Tibial nerve (tissue), 4 donors: Measurements from ENCODE around the gene MYO3B. TPM values are rescaled to one million over a fixed set of nuclear protein-coding genes. Genes with fewer than 3 reads are reported as not detected.

Source experiments
- DNase-seq, 2 donors: peaks; one replicate each; pipeline ENCODE4 v3.0.0-alpha.2; 2019; ENCODE audit warnings: low spot score in 2 of 2
- H3K27ac ChIP-seq, 4 donors: fragments of 200-600 bp; sonication (generic) in 3 of 4; one replicate each; pipeline ENCODE4 v1.5.1; 2017 to 2019; ENCODE audit warnings: mild to moderate bottlenecking in 1 of 4
- H3K27me3 ChIP-seq, 2 donors: fragments of 200-600 bp; sonication (generic) in 1 of 2; one replicate each; pipeline versions ENCODE4 v1.5.1 to v1.6.0; 2017 to 2019
- H3K36me3 ChIP-seq, 3 donors: fragments of 200-600 bp; sonication (generic); one replicate each; pipeline ENCODE4 v1.5.1; 2018 to 2019
- H3K4me1 ChIP-seq, 4 donors: fragments of 200-600 bp; sonication (generic) in 3 of 4; one replicate each; pipeline ENCODE4 v1.5.1; 2017 to 2019
- H3K4me3 ChIP-seq, 4 donors: fragments of 200-600 bp; sonication (generic) in 3 of 4; one replicate each; pipeline ENCODE4 v1.5.1; 2017 to 2019; ENCODE audit warnings: mild to moderate bottlenecking in 1 of 4, moderate library complexity in 1 of 4
- H3K9me3 ChIP-seq, 4 donors: fragments of 200-600 bp; sonication (generic) in 3 of 4; one replicate each; pipeline ENCODE4 v1.5.1; 2017 to 2019
- EP300 ChIP-seq, 2 donors: sonication (generic); formaldehyde crosslinking; IDR thresholded peaks; one replicate each; pipeline ENCODE4 v1.6.1; 2017; ENCODE audit warnings: antibody characterized with exemption in 2 of 2, mild to moderate bottlenecking in 1 of 2
- POLR2A ChIP-seq, 2 donors: fragments of 450-650 bp; IDR thresholded peaks; one replicate each; pipeline ENCODE4 v1.6.1; 2017; ENCODE audit warnings: antibody characterized with exemption in 2 of 2, mild to moderate bottlenecking in 2 of 2, moderate library complexity in 2 of 2
- WGBS, 2 donors: methylation state at CpG; one replicate each; pipeline ENCODE4 v1.1.5; 2018; 5-methylcytosine and 5-hydroxymethylcytosine counted together
- total RNA-seq, 4 donors: library from RNA; depleted of rRNA; stranded (reverse); fragments of >200 nt; gene quantifications; one replicate each; pipeline ENCODE4 v1.1.0, GENCODE V29; 2016
- TF ChIP-seq, protein P1 (sequence below), 5 experiments: fragments of 200-600 bp in 3 of 5; fragments of 450-650 bp in 2 of 5; sonication (generic) in 3 of 5; IDR thresholded peaks; one replicate each; pipeline ENCODE4 v1.5.1; 2016 to 2019; ENCODE audit warnings: antibody characterized with exemption in 5 of 5, mild to moderate bottlenecking in 3 of 5, moderate library complexity in 2 of 5

Gene MYO3B
- total RNA-seq, 4 donors from 2014 or later, result 0.22 to 0.63 (median 0.39) TPM; not detected in 1

DNA sequence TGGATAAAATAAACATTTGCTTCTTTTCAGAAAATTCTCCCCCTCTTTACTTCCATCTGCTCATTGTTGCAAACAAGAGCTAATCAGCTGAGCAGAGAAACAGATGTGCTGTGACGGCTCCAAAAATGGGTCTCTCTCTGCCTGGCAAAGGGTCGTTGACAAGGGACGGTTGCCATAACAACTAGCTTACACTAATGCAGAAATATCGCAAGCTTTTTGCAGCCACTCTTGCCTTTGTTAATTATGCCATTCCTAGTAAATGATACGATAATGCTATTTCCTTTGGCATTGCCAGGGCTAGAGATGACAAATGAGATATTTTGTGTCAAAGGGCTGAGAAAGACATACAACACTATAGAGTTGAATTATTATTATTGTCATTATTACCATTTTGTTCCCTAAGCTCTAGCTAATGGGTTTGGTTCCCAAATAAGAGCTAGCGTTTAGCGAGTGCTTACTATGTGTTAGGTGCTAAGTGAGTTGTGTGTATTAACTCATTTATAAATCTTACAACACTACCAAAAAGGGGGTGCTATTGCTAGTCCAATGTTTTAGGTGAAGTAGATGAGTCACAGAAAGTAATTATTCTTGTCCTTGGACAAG lies 46.8 kb downstream of the MYO3B start:
- WGBS, 2 donors, result 41 to 42% methylated on average over 7 of the region's 7 CpGs
- Histone ChIP-seq H3K4me3 (no peak overlapping the region), H3K9me3 (no peaks in the 10 kb centered on the region), H3K27me3 (no peaks in the 10 kb centered on the region), H3K27ac (no peak overlapping the region), H3K36me3 (no peaks in the 10 kb centered on the region), H3K4me1 (peaks cover 0 to 10% (median 0%) of the 10 kb centered on the region in 4 donors)
- no peak for DNase-seq
- TF ChIP-seq EP300 (IDR thresholded peaks at IDR 0.05), result no peak
- TF ChIP-seq POLR2A (IDR thresholded peaks at IDR 0.05), result no peak
- TF ChIP-seq, protein P1, sequence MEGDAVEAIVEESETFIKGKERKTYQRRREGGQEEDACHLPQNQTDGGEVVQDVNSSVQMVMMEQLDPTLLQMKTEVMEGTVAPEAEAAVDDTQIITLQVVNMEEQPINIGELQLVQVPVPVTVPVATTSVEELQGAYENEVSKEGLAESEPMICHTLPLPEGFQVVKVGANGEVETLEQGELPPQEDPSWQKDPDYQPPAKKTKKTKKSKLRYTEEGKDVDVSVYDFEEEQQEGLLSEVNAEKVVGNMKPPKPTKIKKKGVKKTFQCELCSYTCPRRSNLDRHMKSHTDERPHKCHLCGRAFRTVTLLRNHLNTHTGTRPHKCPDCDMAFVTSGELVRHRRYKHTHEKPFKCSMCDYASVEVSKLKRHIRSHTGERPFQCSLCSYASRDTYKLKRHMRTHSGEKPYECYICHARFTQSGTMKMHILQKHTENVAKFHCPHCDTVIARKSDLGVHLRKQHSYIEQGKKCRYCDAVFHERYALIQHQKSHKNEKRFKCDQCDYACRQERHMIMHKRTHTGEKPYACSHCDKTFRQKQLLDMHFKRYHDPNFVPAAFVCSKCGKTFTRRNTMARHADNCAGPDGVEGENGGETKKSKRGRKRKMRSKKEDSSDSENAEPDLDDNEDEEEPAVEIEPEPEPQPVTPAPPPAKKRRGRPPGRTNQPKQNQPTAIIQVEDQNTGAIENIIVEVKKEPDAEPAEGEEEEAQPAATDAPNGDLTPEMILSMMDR (IDR thresholded peaks at IDR 0.05), result no peak

DNA sequence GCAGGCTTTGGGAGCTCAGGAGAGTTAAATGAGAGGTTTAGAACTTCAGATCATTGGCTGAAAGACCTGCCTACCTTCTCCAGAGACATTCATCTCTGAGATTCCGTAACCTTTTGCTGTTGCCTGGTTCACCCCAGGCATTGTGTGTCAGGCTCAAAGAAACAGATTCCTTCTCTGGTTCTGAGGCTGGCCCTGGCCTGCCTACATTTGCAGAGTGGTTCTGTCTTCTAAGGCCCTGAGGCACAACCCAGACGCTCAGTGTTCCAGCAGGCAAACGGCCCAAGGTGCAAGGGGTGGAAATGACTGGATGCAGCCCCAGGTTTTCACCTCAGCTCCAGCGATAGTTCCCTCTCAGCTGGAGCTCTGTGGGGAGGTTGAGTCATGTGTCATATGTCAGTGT lies 48.3 kb downstream of the MYO3B start:
- 79 to 80% methylated on average over 4 of the region's 4 CpGs for WGBS, 2 donors
- no peaks in the 10 kb centered on the region for H3K9me3 ChIP-seq
- TF ChIP-seq, protein P1 (IDR thresholded peaks at IDR 0.05), result no peak
- no peak for TF ChIP-seq POLR2A (IDR thresholded peaks at IDR 0.05)
- TF ChIP-seq EP300 (IDR thresholded peaks at IDR 0.05), result no peak
- no peak for DNase-seq
- peaks cover 0 to 10% (median 0%) of the 10 kb centered on the region in 4 donors for H3K4me1 ChIP-seq
- H3K4me3 ChIP-seq, result no peak overlapping the region
- no peak overlapping the region for H3K27ac ChIP-seq
- H3K27me3 ChIP-seq, result no peaks in the 10 kb centered on the region
- H3K36me3 ChIP-seq, result no peaks in the 10 kb centered on the region

DNA sequence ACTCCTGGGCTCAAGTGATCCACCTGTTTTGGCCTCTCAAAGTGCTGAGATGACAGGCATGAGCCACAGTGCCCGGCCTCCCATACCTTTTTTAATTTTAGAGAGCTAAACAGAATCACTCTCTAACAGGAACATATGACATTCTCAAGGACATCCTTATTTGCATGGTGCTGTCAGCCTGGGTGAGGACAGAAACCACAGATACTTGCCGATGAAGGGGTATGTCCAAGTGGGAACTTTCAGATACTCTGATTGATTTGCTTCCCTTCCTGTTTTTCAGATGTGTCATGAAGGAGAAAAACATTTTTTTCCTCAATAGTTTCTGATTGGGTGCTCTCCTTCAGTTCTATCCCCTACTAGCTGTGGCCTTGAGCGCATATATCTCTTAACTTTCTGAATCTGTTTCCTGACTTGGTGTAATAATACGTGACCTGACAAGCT lies 49.6 kb downstream of the MYO3B start:
- Histone ChIP-seq H3K27me3 (no peaks in the 10 kb centered on the region), H3K27ac (no peak overlapping the region), H3K4me1 (peaks cover 0 to 2% (median 0%) of the 10 kb centered on the region in 4 donors), H3K9me3 (no peaks in the 10 kb centered on the region), H3K4me3 (no peak overlapping the region), H3K36me3 (no peaks in the 10 kb centered on the region)
- TF ChIP-seq, protein P1 (IDR thresholded peaks at IDR 0.05), result no peak
- TF ChIP-seq POLR2A (IDR thresholded peaks at IDR 0.05), result no peak
- no peak for TF ChIP-seq EP300 (IDR thresholded peaks at IDR 0.05)
- DNase-seq, result no peak
- WGBS, 2 donors, result 88 to 92% methylated on average over 4 of the region's 4 CpGs

DNA sequence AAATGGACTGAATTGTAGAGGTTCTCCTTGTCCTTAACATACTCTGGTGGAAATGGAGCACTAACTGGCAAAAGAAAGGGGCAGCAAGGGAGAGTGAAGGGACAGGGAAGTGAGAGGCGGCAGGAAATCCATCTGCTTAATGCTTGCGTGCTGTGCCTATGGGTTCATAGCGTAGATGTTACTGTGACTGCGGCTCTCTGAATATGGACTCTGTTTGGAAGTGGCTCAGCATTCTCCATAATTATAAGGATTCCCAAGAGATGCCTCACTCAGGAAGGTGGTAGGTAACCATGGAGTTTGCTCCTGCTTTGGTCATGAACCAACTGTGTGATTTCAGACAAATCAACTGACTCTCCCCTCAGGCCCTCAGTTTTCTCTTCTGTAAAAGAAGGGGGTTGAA lies 50.0 kb downstream of the MYO3B start:
- DNase-seq, result no peak
- Histone ChIP-seq H3K27me3 (no peaks in the 10 kb centered on the region), H3K9me3 (no peaks in the 10 kb centered on the region), H3K27ac (no peak overlapping the region), H3K4me1 (no peaks in the 10 kb centered on the region), H3K4me3 (no peak overlapping the region), H3K36me3 (no peaks in the 10 kb centered on the region)
- no peak for TF ChIP-seq EP300 (IDR thresholded peaks at IDR 0.05)
- no peak for TF ChIP-seq POLR2A (IDR thresholded peaks at IDR 0.05)
- TF ChIP-seq, protein P1 (IDR thresholded peaks at IDR 0.05), result no peak
- 73 to 84% methylated on average over 4 of the region's 4 CpGs for WGBS, 2 donors

DNA sequence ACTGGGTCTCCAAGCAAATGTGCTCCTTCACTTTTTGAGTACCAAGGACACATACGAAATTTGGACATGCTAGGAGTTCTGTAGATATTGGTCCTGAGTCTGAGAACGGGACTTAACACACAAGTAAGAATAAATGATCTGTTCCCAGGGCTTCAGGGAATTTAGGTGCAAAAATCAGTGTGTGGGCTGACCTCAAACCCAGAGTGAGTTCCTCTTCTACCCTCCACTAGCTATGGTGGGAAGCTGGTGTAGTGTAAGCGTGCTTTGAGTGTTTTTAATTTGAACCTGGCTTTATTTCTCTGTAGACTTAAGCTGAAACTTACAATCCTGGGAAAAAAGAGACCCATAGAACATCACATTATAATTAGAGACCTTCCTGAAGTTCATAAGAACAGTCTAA lies 50.5 kb downstream of the MYO3B start:
- Histone ChIP-seq H3K4me1 (no peaks in the 10 kb centered on the region), H3K27me3 (no peaks in the 10 kb centered on the region), H3K27ac (no peak overlapping the region), H3K36me3 (no peaks in the 10 kb centered on the region), H3K9me3 (no peaks in the 10 kb centered on the region), H3K4me3 (no peak overlapping the region)
- DNase-seq, result no peak
- 68 to 79% methylated on average over 3 of the region's 3 CpGs for WGBS, 2 donors
- TF ChIP-seq POLR2A (IDR thresholded peaks at IDR 0.05), result no peak
- no peak for TF ChIP-seq EP300 (IDR thresholded peaks at IDR 0.05)
- TF ChIP-seq, protein P1 (IDR thresholded peaks at IDR 0.05), result no peak
